Fibroblast of peridontal ligament (primary cell): ENCODE results near the gene LUZP4.
"Not testable (repeated sequence)": the region's sequence is repeated elsewhere in the genome, so short reads cannot be mapped to it uniquely, and the experiment has no call there.

ENCODE experiments used
- DNase-seq: peaks from one replicate; pipeline ENCODE4 v3.0.0-alpha.2; 2010; ENCODE audit errors: extremely low read depth

LUZP4 gene

GRCh38 chrX:115337491-115338144, 48.1 kb downstream of the LUZP4 start:
- DNase-seq, result peak; percentile 92

GRCh38 chrX:115339441-115340025, 50.0 kb downstream of the LUZP4 start:
- DNase-seq, result peak; percentile 75

- DNase-seq, result no peak
Measured at GRCh38 chrX:115341421-115341820, 51.9 kb downstream of the LUZP4 start.

GRCh38 chrX:115344885-115345614, 55.5 kb downstream of the LUZP4 start:
- DNase-seq, result peak; percentile 96

GRCh38 chrX:115345615-115346014, 56.1 kb downstream of the LUZP4 start:
- no peak for DNase-seq

GRCh38 chrX:115346738-115347137, 57.2 kb downstream of the LUZP4 start:
- not testable (repeated sequence) for DNase-seq

GRCh38 chrX:115348446-115349225, 59.1 kb downstream of the LUZP4 start:
- no peak for DNase-seq

- DNase-seq, result peak; percentile 69
Measured at GRCh38 chrX:115350711-115351381, 61.3 kb downstream of the LUZP4 start.

GRCh38 chrX:115356369-115356768, 66.9 kb downstream of the LUZP4 start:
- no peak for DNase-seq
